NT2/D1 (cell line): Measurements from ENCODE around the gene PRSS27.

Experiments
- SUZ12 ChIP-seq: IDR thresholded peaks from 2 replicates; pipeline ENCODE4 v1.6.1; 2011; ENCODE audit not compliant: insufficient read length, insufficient read depth; ENCODE audit errors: extremely low read depth
- YY1 ChIP-seq: IDR thresholded peaks from 2 replicates; pipeline ENCODE4 v1.6.1; 2011; ENCODE audit not compliant: insufficient read length, insufficient read depth

DNA sequence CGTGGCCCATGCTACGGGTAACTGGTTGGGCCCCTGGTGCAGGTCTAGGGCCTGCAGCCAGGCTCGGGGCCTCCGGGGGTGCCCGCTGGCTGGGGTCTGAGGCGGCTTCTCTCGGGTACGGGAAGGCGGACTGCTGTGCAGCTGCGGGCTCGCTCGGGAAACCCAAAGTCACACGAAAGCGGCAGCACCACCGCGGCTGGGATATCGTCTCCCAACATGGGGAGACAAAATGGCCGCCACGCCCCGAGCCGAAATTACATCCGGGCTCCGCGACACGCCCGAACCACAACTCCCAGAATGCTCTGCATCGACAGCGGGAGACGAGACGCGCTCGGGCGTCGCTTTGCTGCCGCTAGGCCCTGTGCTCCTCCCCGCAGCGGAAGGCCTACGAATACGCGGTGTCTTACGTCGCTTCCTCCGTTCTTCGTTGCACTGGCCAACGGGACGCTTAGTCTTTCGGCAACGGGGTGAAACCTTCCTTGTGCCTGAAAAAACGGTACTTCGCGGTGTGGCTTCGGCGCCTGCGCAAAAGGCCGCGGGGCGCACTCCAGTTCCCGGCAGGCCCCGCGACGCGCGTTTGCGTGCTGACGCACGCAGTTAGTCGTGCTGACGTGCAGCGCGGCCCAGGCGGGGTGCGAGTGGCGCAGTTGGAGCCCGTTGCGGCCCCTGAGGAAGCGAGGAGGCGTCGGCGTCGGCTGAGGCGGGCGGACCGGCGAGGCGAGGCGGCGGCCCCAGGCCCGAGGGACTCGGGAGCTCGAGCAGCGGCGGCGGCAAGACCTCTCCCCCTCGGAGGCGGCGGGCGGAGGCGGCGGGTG, 32.2 kb upstream of the PRSS27 start, which contains the start of gene SRRM2:
- TF ChIP-seq YY1 (peak; percentile 94), SUZ12 (no peak)
